SK-N-MC (cell line): ENCODE measurements around the gene GAN.

Experiments used
- DNase-seq: peaks from one replicate; pipeline ENCODE4 v3.0.0-alpha.2; 2011; ENCODE audit warnings: low read depth, low spot score
- H3K27ac ChIP-seq: fragments of 200-600 bp; sonication (generic); 2 replicates; pipeline ENCODE4 v1.5.1; 2016; ENCODE audit warnings: mixed run types
- H3K36me3 ChIP-seq: fragments of 200-600 bp; sonication (generic); 2 replicates; pipeline ENCODE4 v1.6.1; 2017; ENCODE audit warnings: antibody characterized with exemption, low read length, mixed read lengths; ENCODE audit not compliant: insufficient read depth
- H3K4me3 ChIP-seq: fragments of 200-600 bp; sonication (generic); 2 replicates; pipeline ENCODE4 v1.5.1; 2016
- H3K9ac ChIP-seq: fragments of 200-600 bp; sonication (generic); 2 replicates; pipeline ENCODE4 v1.8.0; 2017; ENCODE audit warnings: mixed run types, mixed read lengths; ENCODE audit not compliant: insufficient read length
- H3K9me3 ChIP-seq: fragments of 200-600 bp; sonication (generic); 2 replicates; pipeline ENCODE4 v1.6.1; 2017; ENCODE audit warnings: low read depth, mild to moderate bottlenecking, antibody characterized with exemption, low read length, moderate library complexity, mixed read lengths
- EZH2 ChIP-seq: fragments of 200-600 bp; sonication (generic); IDR thresholded peaks from one replicate; pipeline ENCODE4 v1.6.1; 2017; ENCODE audit warnings: antibody characterized with exemption
- FOXP2 ChIP-seq: optimal IDR thresholded peaks from 2 replicates; pipeline ENCODE3; 2011; ENCODE audit warnings: mild to moderate bottlenecking, moderate library complexity; ENCODE audit not compliant: insufficient read depth; ENCODE audit errors: extremely low read length, control extremely low read depth
- POLR2AphosphoS5 ChIP-seq: IDR thresholded peaks from 2 replicates; pipeline ENCODE4 v1.6.1; 2012; ENCODE audit warnings: mild to moderate bottlenecking, low read depth, low read length, borderline replicate concordance

The GAN gene, protein sequence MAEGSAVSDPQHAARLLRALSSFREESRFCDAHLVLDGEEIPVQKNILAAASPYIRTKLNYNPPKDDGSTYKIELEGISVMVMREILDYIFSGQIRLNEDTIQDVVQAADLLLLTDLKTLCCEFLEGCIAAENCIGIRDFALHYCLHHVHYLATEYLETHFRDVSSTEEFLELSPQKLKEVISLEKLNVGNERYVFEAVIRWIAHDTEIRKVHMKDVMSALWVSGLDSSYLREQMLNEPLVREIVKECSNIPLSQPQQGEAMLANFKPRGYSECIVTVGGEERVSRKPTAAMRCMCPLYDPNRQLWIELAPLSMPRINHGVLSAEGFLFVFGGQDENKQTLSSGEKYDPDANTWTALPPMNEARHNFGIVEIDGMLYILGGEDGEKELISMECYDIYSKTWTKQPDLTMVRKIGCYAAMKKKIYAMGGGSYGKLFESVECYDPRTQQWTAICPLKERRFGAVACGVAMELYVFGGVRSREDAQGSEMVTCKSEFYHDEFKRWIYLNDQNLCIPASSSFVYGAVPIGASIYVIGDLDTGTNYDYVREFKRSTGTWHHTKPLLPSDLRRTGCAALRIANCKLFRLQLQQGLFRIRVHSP

DNA sequence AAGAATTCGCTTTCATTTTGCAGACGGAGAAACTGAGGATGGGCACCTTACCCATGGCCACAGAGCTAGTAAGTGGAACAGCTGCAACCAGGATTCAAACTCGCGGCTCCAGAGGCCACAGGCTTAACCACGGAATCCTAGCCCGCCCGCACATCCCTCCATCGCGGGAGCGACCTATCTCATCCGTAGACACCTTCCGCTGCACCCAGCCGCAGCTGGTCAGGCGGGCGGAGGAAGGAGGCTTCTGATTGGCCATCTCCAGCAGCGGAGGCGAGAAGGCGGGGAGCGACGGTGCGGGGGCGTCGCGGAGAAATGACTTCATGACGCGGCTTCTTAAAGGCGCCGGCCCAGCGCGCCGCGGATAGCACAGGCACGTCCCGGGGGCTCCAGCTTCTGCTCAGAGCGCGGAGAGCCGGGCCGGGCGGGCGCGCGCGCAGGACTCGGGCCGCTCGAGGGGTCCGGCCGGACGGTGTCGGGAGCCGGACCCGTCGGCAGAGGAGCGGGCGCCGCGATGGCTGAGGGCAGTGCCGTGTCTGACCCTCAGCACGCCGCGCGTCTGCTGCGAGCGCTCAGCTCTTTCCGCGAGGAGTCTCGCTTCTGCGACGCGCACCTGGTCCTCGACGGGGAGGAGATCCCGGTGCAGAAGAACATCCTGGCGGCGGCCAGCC lies at the start of gene GAN:
Gene GAN, plus strand, starts transcription at position 360 of the 668 bp plus-strand sequence. Its CDS starts 152 bp downstream, at position 512.
- H3K9ac ChIP-seq: peak within 1 kb of the TSS; percentile 75
- H3K4me3 ChIP-seq: peak within 1 kb of the TSS; percentile 87
- H3K9me3 ChIP-seq: no peaks in the 10 kb centered on the region
- TF ChIP-seq EZH2 (no peak), POLR2AphosphoS5 (peak; percentile 75), FOXP2 (no peak)
- H3K36me3 ChIP-seq: no peaks in the 10 kb centered on the region
- no peak within 1 kb of the TSS for H3K27ac ChIP-seq
- DNase-seq: peak; percentile 32

DNA sequence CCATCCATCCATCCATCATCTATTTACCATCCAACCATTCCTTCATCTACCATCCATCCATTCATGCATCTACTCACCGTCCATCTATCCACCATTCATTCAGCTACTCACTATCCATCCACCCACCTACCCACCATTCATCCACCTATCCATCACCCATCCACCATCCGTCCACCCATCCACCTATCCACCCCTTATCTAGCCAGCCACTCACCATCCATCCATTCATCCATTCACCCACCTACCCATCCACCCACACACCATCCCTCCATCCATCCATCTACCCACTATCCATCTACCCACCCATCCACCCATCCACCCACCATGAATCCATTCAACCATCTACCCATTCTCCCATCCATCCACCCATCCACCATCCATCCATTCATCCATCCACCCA lies 49.7 kb upstream of the GAN start:
- no peak for TF ChIP-seq POLR2AphosphoS5
- TF ChIP-seq EZH2: no peak
- no peak for TF ChIP-seq FOXP2
- Histone ChIP-seq H3K9ac (no peak overlapping the region), H3K4me3 (no peak overlapping the region), H3K9me3 (no peaks in the 10 kb centered on the region), H3K36me3 (no peaks in the 10 kb centered on the region), H3K27ac (no peak overlapping the region)
- no peak for DNase-seq

DNA sequence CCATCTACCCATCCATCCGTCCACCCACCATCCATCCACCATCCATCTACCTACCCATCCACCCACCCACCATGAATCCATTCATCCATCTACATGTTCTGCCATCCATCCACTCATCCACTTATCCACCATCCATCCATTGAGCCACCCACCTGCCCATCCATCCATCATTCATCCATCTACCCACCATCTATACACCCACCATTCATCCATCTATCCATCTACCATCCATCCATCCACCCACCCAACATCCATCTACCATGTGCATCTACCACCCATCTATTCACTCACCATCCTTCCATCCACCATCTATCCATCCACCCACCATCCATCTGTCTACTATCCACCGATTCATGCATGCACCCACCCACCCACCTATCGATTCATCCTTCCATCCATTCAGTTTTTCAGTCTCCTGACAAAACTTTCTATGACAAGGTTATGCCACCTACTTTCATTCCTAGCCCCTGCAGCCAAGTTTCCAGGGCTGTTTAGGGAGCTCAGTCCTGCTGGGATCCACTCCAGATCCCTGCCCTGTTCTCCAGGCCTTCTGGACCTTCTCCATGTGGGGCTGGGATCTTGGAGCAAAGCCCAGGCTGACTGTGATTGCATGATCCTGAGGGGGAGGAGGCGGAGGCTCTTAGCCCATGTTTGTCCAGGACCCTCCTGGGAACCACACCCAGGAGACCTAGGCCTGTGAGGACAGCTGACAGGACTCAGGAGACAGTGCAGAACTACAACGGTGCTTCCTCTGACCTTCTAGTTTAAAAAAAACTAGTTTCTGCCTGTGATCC lies 48.9 kb upstream of the GAN start:
- no peak overlapping the region for H3K9ac ChIP-seq
- TF ChIP-seq POLR2AphosphoS5: no peak
- no peak for TF ChIP-seq EZH2
- no peak for TF ChIP-seq FOXP2
- DNase-seq: no peak
- H3K36me3 ChIP-seq: no peaks in the 10 kb centered on the region
- no peaks in the 10 kb centered on the region for H3K9me3 ChIP-seq
- H3K4me3 ChIP-seq: no peak overlapping the region
- H3K27ac ChIP-seq: no peak overlapping the region

DNA sequence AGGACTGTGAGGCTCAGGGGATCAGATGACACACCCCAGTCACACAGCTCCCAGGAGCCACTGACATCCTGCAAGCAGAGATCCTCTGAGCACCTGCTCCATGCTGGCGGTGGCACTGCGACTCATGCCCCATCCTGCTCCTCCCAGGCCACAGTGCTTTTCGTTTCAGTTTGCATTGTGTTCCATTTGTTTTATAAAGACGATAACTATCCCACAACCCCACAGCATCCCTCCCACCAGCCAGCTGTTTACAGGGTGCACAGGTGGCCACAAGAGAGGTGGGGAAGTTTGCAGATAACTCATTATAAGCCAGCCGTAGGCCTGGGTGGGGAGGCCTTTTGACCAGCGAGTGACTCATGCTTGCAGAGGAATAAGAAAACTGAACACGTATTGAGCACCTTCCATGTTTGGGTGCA lies 48.1 kb upstream of the GAN start:
- Histone ChIP-seq H3K9ac (no peak overlapping the region), H3K36me3 (no peaks in the 10 kb centered on the region), H3K4me3 (no peak overlapping the region), H3K9me3 (no peaks in the 10 kb centered on the region), H3K27ac (no peak overlapping the region)
- DNase-seq: no peak
- TF ChIP-seq EZH2 (no peak), FOXP2 (no peak), POLR2AphosphoS5 (no peak)

DNA sequence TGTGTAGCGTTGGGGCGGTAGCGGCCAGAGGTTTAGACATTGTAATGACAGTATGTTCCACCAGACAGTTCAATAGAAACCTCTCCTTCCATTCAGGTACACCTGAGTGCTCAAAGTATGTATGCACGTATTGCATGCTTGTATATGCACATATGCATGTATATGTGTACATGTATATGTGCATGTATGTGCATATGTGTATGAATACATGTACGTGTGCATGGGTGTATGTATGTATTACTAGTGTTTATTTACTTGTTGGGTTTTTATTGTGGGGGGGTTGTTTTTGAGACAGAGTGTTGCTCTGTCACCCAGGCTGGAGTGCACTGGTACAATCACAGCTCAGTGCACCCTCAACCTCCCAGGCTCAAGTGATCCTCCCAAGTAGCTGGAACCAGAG lies 46.3 kb upstream of the GAN start:
- H3K4me3 ChIP-seq: no peak overlapping the region
- no peaks in the 10 kb centered on the region for H3K36me3 ChIP-seq
- TF ChIP-seq EZH2 (no peak), FOXP2 (no peak), POLR2AphosphoS5 (no peak)
- H3K9me3 ChIP-seq: no peaks in the 10 kb centered on the region
- DNase-seq: no peak
- no peak overlapping the region for H3K9ac ChIP-seq
- no peak overlapping the region for H3K27ac ChIP-seq

DNA sequence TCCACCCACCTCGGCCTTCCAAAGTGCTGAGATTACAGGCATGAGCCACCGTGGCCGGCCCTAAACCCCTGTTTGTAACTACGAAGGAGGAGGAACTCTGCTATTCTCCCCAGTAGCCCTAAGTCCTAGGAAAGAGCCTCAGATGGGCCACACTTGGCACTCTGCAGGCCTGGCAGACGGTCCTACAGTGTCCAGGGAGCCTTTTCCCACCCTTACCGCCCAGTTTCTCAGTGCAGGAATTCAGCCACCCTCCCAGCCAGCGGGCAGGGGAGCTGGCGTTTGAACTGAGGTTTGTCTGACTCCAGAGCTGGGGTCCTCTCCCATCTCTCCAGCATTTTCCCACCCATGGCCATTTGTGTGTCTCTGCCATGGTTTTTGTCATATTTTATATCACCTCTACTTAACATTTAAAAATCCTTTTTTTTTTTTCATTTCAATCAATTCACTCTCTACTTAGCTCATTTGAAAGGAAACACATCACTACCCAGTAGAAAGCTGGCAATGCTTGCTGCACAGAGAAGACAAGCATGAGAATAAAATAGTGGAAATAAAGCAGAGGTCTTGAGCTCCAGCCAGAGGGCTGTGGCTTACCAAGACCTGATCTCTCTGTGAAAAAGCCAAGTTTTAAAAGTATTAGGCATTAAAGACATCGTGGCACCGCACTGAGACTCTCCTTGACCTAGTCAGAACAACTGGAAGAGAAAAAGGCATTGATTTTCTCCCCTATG lies 41.4 kb upstream of the GAN start:
- H3K27ac ChIP-seq: no peak overlapping the region
- no peaks in the 10 kb centered on the region for H3K9me3 ChIP-seq
- no peak overlapping the region for H3K4me3 ChIP-seq
- DNase-seq: no peak
- no peak overlapping the region for H3K9ac ChIP-seq
- TF ChIP-seq POLR2AphosphoS5: no peak
- no peak for TF ChIP-seq EZH2
- TF ChIP-seq FOXP2: no peak
- H3K36me3 ChIP-seq: no peaks in the 10 kb centered on the region

DNA sequence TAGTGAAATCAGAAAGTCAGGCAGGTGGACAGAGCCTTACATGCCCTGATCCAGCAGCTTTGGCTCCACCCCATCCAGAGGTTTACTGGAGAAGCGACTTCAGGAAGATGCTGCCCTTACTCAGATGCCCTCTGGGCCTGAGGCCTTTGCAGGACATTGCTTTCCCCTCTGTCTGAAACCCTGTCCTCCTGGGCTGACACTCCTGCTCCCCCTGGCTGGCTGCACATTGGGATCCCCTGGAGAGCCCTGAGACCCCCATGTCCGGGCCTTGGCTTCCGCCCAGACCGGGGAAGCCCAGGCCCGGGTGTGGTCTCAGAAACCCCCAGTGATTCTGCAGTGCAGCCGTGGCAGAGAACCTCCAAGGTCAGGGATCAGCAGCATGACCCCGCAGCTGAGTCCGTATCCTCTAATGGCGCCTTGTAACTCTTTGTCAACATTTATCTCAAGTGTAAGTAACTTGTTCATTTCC lies 39.7 kb upstream of the GAN start:
- no peak for DNase-seq
- H3K4me3 ChIP-seq: no peak overlapping the region
- TF ChIP-seq EZH2 (no peak), POLR2AphosphoS5 (no peak), FOXP2 (no peak)
- H3K27ac ChIP-seq: no peak overlapping the region
- H3K9ac ChIP-seq: no peak overlapping the region
- H3K9me3 ChIP-seq: no peaks in the 10 kb centered on the region
- H3K36me3 ChIP-seq: no peaks in the 10 kb centered on the region

DNA sequence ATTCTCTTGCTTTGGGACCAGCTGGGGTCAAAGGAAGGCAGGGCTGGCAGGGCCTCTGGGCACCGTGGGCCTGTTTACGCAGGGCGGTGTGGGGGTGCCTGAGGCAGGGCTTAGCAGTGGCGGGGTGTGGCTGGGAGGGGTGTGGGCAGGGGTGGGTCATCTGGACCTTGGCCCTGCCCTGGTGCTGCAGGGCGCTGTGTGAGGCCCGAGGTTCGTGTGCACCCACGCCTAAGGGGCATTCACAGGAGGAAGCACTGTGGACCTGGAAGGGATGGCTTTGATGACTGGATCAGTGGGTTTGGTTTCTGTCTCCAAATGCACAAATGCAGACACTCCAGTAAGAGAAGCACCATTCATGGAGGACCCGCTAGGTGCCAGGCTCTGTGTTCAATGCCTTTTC lies 39.0 kb upstream of the GAN start:
- TF ChIP-seq POLR2AphosphoS5: no peak
- no peak for TF ChIP-seq EZH2
- no peak for TF ChIP-seq FOXP2
- H3K36me3 ChIP-seq: no peaks in the 10 kb centered on the region
- no peak for DNase-seq
- no peak overlapping the region for H3K9ac ChIP-seq
- H3K27ac ChIP-seq: no peak overlapping the region
- H3K9me3 ChIP-seq: no peaks in the 10 kb centered on the region
- H3K4me3 ChIP-seq: no peak overlapping the region
